Osteoblast (primary cell): ENCODE measurements around the gene HMGCS1. TPM values are rescaled to one million over a fixed set of nuclear protein-coding genes. Genes with fewer than 3 reads are reported as not detected.

ENCODE experiments used
- DNase-seq: peaks from one replicate; pipeline ENCODE4 v3.0.0; 2011; ENCODE audit warnings: low spot score, mixed read lengths; ENCODE audit not compliant: insufficient read length; ENCODE audit errors: missing footprints
- H2AFZ ChIP-seq: 2 replicates; pipeline ENCODE4 v1.6.0; 2011; ENCODE audit warnings: mild to moderate bottlenecking, low read length
- H3K27ac ChIP-seq: 2 replicates; pipeline ENCODE4 v1.5.1; 2011; ENCODE audit warnings: mild to moderate bottlenecking, low read depth, low read length, moderate library complexity
- H3K27me3 ChIP-seq: 2 replicates; pipeline ENCODE4 v1.6.0; 2012; ENCODE audit warnings: mild to moderate bottlenecking, control low read depth, inconsistent platforms, low read length, moderate library complexity; ENCODE audit not compliant: insufficient read depth
- H3K36me3 ChIP-seq: 2 replicates; pipeline ENCODE4 v1.5.1; 2011; ENCODE audit warnings: mild to moderate bottlenecking, low read length, control low read depth, moderate library complexity; ENCODE audit not compliant: insufficient read depth
- H3K4me1 ChIP-seq: 2 replicates; pipeline ENCODE4 v1.5.1; 2011; ENCODE audit warnings: mild to moderate bottlenecking, low read length, control low read depth, moderate library complexity; ENCODE audit not compliant: insufficient read depth
- H3K4me2 ChIP-seq: 2 replicates; pipeline ENCODE4 v1.6.0; 2011; ENCODE audit warnings: mild to moderate bottlenecking, low read length; ENCODE audit not compliant: insufficient read depth
- H3K4me3 ChIP-seq: fragments of 200-600 bp; sonication (generic); 3 replicates; pipeline ENCODE4 v1.5.1; 2012; ENCODE audit warnings: mild to moderate bottlenecking, low read length, inconsistent platforms; ENCODE audit not compliant: insufficient read depth
- H3K79me2 ChIP-seq: 2 replicates; pipeline ENCODE4 v1.6.0; 2012; ENCODE audit warnings: mild to moderate bottlenecking, low read length, control low read depth, inconsistent platforms; ENCODE audit not compliant: insufficient read depth
- H3K9me3 ChIP-seq: 2 replicates; pipeline ENCODE4 v1.5.1; 2011; ENCODE audit warnings: low read depth, low read length, control low read depth
- H4K20me1 ChIP-seq: 2 replicates; pipeline ENCODE4 v1.6.0; 2012; ENCODE audit warnings: mild to moderate bottlenecking, low read length, control low read depth; ENCODE audit not compliant: insufficient read depth
- CTCF ChIP-seq: IDR thresholded peaks from 2 replicates; pipeline ENCODE4 v1.5.1; 2011; ENCODE audit warnings: mild to moderate bottlenecking, low read depth, low read length, moderate library complexity; ENCODE audit errors: extremely low read depth
- total RNA-seq: library from RNA; depleted of rRNA; stranded (reverse); fragments of >200 nt; gene quantifications from 2 replicates; pipeline ENCODE4 v1.2.3, GENCODE V29; 2012

Gene HMGCS1
- total RNA-seq, 1 donor = 222 TPM

GRCh38 chr5:43314724-43315123 lies 1.5 kb upstream of the HMGCS1 start:
- no peak for DNase-seq

GRCh38 chr5:43313854-43314457 lies 744 bp upstream of the HMGCS1 start:
- Histone ChIP-seq H3K4me2 (peak overlapping the region; percentile 62), H3K4me1 (peaks cover 12% of the 10 kb centered on the region), H3K27ac (peak overlapping the region; percentile 74), H3K79me2 (peaks cover 42% of the 10 kb centered on the region), H4K20me1 (peaks cover 15% of the 10 kb centered on the region), H3K36me3 (no peaks in the 10 kb centered on the region), H3K9me3 (no peaks in the 10 kb centered on the region), H3K4me3 (peak overlapping the region; percentile 63), H2AFZ (peak overlapping the region; percentile 95), H3K27me3 (no peaks in the 10 kb centered on the region)
- no peak for DNase-seq
- TF ChIP-seq CTCF = no peak

More at GRCh38 chr5:43314724-43315123, 1.5 kb upstream of the HMGCS1 start:
- peaks cover 12% of the 10 kb centered on the region for H3K4me1 ChIP-seq
- H4K20me1 ChIP-seq = peaks cover 10% of the 10 kb centered on the region
- H3K4me3 ChIP-seq = no peak overlapping the region
- H2AFZ ChIP-seq = peak overlapping the region; percentile 4
- no peak overlapping the region for H3K27ac ChIP-seq
- H3K27me3 ChIP-seq = no peaks in the 10 kb centered on the region
- TF ChIP-seq CTCF = no peak
- H3K36me3 ChIP-seq = no peaks in the 10 kb centered on the region
- H3K9me3 ChIP-seq = no peaks in the 10 kb centered on the region
- H3K4me2 ChIP-seq = no peak overlapping the region
- peaks cover 34% of the 10 kb centered on the region for H3K79me2 ChIP-seq

- H3K4me1 ChIP-seq = peaks cover 12% of the 10 kb centered on the region
- no peaks in the 10 kb centered on the region for H3K9me3 ChIP-seq
- H3K36me3 ChIP-seq = no peaks in the 10 kb centered on the region
- DNase-seq = no peak
- peak overlapping the region; percentile 89 for H3K4me2 ChIP-seq
- TF ChIP-seq CTCF = no peak
- H3K79me2 ChIP-seq = peaks cover 54% of the 10 kb centered on the region
- H3K27me3 ChIP-seq = no peaks in the 10 kb centered on the region
- H4K20me1 ChIP-seq = peaks cover 15% of the 10 kb centered on the region
- peak overlapping the region; percentile 88 for H2AFZ ChIP-seq
- peak overlapping the region; percentile 96 for H3K4me3 ChIP-seq
- peak overlapping the region; percentile 88 for H3K27ac ChIP-seq
These were observed 545 bp downstream of the HMGCS1 start for GRCh38 chr5:43312699-43313034.

- Histone ChIP-seq H3K4me2 (peak overlapping the region; percentile 89), H3K4me1 (peaks cover 12% of the 10 kb centered on the region), H3K27ac (no peak overlapping the region), H4K20me1 (peaks cover 15% of the 10 kb centered on the region), H3K9me3 (no peaks in the 10 kb centered on the region), H2AFZ (peak overlapping the region; percentile 88), H3K4me3 (peak overlapping the region; percentile 96), H3K36me3 (no peaks in the 10 kb centered on the region), H3K27me3 (no peaks in the 10 kb centered on the region), H3K79me2 (peaks cover 59% of the 10 kb centered on the region)
- TF ChIP-seq CTCF = no peak
- DNase-seq = peak; percentile 36
These were observed 1.0 kb downstream of the HMGCS1 start for GRCh38 chr5:43312076-43312661.
